Measurements from ENCODE around the gene COX7A1.

GRCh38 chr19:36149673-36150406 lies 2.4 kb downstream of the COX7A1 start:
- no peak for TF ChIP-seq CTCF (conservative IDR thresholded peaks at IDR 0.05; ENCODE audit: low read depth, low read length)
- no peak for TF ChIP-seq EZH2 (IDR thresholded peaks at IDR 0.05; ENCODE audit: borderline replicate concordance, low read depth, low read length, poor library complexity, severe bottlenecking)
